CD4-positive, alpha-beta T cell treated with Interleukin-10 for 1 hour (primary cell): ENCODE results near the gene TXNRD2.
"Not testable (repeated sequence)": the region's sequence is repeated elsewhere in the genome, so short reads cannot be mapped to it uniquely, and the experiment has no call there.

Experiments
- DNase-seq: peaks from one replicate; pipeline ENCODE4 v3.0.0-alpha.2; 2020

Gene TXNRD2

DNA sequence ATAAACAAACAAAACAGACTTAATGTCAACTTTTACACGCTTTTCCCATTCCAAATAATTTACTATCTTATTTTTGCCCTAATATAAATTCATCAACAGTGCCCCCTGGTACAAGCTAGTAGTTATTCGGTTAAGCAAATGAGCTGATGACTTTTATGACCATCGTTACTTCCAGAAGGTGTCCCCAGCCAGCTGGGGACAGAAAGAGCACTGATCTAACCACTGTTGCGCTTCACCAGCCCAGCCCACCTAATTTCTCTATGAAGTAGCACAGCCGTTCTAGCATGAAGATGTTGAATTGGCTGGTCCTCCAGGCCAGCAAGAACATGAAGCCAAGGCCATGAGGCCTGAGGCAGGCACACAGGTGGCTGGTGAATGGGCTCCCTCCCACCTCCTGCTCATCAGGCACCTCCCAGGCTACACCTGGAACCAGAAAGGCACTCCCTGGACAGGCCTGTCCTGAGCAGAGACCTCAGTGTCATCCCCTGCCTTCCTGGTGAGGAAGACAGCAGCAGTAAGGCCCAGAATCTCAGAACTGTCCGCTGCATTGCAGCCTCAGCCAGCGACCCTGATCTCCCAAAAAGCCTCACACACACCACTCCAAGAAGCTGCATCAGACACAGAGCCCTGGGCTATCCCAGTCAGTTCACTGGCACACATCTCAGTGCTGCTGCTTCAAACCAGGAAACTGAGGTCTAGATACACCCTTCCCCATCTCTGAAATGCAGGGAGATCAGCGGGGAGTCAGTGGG is 99.8 kb downstream of the TXNRD2 start:
- no peak for DNase-seq

GRCh38 chr22:19840955-19841640 is 100.5 kb downstream of the TXNRD2 start:
- no peak for DNase-seq

DNA sequence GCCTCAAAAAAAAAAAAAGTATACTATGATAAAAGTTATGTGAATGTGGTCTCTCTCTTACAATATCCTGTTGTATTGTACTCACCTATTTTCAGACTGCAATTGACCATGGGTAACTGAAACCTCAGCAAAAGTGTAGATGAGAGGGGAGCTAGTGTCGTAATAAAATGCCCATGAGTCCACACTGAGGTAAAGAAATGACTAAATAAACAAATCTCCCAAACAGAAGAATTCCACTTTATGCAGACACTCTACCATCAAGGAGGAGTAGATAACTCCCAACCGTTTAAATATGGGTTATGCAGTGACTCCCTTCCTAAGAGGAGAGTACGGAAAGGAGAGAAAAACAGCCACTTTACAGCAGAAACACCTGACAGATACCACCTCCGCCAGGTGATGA is 101.6 kb downstream of the TXNRD2 start:
- DNase-seq: no peak

DNA sequence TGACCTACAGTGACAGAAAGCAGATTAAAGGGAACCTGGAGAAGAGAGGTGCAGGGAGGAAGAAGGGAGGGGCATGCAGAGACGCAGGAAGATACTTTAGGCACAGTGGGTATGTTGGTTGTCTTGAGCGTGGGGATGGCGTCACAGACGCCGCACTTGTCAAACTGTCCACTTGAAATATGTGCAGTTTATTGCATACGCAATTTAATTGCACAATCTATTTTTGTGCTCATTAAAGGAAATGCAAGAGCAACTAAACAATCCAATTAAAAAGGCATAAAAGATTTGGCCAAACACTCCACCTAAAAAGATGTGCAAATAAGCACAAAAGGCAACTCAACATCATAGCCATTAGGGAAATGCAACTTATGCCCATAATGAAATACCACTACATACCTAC is 103.7 kb downstream of the TXNRD2 start:
- DNase-seq: no peak

GRCh38 chr22:19836512-19836911 is 105.1 kb downstream of the TXNRD2 start:
- DNase-seq: no peak

DNA sequence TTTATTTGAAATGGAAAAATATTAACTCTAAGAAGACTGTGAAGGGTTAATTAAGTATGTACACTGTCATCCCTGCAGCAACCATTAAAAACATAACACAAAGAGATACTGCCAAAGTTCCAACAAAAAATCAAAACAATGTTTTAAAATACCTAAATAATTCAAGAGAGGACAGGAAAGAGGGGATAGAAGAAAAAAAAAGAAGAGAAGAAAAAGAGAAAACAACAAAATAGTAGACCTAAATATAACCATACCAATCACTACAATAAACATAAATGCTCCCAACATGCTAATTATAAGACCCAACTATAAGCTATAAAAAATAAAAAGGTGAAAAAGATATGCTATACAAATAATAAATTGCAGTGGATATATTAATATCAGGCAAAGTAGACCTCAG is 107.0 kb downstream of the TXNRD2 start:
- DNase-seq: no peak

GRCh38 chr22:19833327-19833726 is 108.3 kb downstream of the TXNRD2 start:
- DNase-seq: not testable (repeated sequence)

DNA sequence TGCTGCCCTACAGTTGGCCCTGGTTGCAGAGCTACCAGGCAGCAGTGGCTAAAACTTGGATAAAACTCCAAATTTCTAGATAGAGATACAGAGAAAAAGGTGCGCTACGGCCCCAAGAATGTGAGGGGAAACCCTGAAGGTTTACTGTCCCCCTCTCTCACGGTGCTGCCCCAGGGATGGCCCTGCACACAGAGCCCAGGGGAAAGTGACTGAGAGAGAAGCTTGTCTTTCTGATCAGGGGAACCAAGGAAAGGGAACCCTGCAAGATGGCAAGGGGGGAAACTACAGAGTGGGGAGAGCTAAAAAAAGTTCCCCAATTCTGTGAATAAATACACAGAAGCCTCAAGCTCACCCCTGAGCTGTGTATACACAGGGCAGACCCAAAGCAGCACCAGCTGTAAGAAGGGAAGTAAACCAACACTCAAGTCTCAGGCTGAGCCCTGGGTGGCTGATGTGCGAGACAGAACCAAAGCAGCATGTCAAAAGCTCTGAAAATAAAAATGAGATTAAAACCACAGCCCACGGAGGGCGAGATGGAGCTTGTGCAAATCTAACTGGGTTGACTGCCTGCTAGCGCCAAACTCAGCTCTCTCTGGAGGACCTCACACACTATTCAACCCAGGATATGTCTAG is 109.0 kb downstream of the TXNRD2 start:
- DNase-seq: no peak

GRCh38 chr22:19831979-19832378 is 109.6 kb downstream of the TXNRD2 start:
- not testable (repeated sequence) for DNase-seq

DNA sequence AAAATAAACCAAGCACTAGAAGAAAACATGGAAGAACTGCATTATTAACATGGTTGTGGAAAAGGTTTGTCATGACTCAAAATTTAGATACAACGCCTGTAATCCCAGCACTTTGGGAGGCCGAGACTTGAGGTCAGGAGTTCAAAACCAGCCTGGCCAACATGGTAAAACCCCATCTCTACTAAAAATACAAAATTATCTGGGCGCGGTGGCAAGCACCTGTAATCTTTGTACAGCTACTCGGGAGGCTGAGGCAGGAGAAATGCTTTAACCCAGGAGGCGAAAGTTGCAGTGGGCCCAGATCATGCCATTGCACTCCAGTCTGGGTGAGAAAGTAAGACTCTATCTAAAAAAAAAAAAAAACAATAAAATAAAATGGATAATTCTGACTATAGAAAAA is 110.6 kb downstream of the TXNRD2 start:
- no peak for DNase-seq

DNA sequence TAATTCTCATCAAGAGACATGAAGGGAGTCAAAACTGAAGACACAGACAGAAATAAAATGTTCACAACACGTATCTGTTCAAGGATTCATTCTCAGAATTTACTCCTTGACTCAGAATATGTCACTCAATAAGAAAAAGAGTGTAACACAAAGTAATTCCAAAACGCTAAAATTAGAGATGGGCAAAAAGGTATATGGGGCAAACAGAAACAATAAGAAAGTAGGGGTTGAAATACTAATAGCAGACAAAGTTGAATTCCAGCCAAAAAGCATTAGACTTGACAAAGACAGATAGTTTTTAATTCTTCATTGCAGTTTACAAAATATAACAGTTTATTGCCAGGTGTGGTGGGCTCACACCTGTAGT is 113.6 kb downstream of the TXNRD2 start:
- no peak for DNase-seq

GRCh38 chr22:19827341-19828034 is 114.1 kb downstream of the TXNRD2 start:
- no peak for DNase-seq

- no peak for DNase-seq
Observed at GRCh38 chr22:19826619-19826950, 115.0 kb downstream of the TXNRD2 start.

DNA sequence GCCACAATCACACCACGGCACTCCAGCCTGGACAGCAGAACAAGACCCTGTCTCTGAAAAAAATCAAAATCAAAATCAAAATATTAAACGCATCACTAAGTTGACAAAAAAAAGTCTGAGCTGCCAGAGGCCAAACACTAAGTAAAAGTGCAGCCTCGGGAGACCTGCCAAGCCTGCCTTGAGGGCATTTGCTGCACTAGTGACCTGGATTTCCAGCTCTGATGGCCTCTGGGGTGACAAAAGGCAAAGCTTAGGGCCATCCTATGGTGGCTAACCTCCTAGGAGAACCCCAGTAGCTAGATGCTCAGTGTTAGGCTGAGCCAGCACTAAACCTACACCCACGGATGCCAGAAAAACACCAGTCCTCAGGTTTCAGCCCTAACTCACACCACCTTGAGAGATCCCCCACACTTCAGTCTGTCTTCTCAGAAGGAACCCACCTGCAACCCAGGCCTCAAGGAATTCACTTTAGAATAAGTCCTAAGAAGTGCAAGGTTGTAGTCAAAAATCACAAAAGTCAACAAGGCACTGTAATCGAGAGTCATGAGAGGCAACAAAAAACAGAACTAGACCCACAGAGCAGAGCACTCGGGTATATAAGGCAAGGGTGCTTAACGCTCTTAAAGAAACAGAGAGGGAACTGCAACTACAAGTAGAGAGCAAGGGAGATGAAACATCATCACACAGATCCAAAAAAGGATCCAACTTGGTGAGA is 115.6 kb downstream of the TXNRD2 start:
- no peak for DNase-seq
